Stimulated activated CD4-positive, alpha-beta T cell treated with anti-CD3 and anti-CD28 coated beads, Interleukin-1b, Interleukin-23, amount 100 ng/mL, for 48 hours (primary cell): ENCODE measurements around the gene PLXNA4.

Experiments
- DNase-seq: peaks from one replicate; pipeline ENCODE4 v3.0.0-alpha.2; 2020

PLXNA4 gene

DNA sequence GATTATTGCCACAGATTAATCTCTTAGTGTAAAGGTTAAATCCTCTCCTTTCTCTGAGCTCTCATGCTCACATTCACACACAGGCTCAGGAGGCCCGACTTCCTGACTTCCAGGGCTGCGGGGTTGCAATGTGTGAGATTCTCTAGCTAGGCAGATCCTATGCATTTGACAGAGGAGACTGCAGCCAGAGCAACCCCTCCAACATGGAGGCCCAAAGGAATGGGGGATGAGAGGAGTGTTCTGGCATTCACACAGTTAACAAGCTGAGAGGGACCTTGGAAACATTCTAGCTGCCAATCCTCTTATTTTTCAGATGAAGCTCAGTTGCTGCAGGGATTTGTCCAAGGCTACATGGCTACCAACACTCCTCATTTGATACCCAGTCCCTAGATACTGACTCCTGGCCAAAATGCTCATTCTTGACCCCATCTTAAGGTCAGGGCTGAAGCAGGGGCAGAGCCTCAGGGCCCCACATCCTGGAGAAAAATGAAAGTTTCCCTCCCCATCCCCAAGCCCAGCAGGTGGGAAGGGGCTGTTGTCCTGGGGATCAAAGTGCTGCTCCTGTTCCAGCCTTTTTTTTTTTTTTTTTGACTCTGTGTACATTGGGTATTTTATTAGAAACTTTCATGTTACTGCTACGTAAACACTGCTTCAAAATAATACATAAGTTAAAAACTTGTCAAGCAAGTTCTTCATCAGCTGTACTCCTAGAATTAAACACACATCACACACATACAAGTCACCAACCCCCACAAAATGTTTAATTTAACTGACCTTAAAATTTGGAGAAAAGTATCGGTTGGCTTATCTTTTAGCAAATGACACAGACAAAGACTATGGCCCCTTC is 325.6 kb downstream of the PLXNA4 start:
- DNase-seq = no peak

DNA sequence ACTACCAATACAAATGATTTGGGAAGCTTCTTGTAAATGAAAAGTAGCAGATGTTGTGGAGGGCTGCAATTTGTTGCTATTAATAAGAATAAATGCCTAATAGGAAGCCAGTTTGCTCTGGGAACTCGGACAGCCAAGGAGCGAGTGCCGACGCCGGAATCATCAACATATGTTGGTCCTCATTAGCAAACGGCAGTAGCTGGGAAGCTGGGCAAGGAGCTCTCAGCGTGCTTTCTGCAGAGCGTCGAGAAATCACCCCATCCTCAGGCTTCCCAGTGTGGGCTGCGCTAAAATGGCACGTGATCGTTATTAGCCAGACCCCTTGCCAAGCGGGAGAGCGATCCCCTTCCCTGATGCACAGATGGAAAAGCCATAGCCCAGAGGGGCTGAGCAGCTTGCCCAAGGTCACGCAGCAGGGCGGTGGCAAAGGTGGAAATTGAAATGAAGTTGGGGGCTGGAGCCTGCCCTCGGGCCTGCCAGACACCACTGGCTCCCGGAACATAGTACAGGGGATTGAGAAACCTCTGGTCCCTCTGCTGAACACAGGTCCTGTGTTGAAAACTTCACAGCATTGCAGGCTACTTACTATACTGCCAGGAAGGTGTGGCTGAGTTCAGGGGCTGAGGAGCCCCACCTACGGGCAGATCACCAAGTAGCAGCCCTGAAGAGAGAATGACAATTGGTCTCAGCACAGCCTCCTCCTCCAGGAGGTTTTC is 326.9 kb downstream of the PLXNA4 start:
- no peak for DNase-seq

DNA sequence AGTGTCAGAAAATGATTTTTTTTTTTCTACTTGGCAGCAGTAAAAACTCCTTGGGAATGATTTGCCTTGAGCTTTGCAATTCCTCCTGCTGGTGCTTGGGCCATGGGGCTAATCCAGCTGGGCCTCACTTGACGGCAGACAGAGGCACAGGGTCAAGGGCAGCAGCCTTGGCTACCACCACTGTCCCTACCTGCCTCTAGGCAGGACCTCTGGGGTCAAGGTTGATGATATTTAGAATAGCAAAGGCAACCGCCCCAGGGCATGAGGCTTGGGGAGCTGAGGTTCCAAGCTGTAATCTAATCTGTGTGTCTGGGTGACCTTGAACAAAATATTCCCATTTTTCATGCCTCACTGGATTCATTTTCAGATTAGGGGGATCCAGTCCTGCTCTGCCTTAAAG is 327.4 kb downstream of the PLXNA4 start:
- DNase-seq = no peak

DNA sequence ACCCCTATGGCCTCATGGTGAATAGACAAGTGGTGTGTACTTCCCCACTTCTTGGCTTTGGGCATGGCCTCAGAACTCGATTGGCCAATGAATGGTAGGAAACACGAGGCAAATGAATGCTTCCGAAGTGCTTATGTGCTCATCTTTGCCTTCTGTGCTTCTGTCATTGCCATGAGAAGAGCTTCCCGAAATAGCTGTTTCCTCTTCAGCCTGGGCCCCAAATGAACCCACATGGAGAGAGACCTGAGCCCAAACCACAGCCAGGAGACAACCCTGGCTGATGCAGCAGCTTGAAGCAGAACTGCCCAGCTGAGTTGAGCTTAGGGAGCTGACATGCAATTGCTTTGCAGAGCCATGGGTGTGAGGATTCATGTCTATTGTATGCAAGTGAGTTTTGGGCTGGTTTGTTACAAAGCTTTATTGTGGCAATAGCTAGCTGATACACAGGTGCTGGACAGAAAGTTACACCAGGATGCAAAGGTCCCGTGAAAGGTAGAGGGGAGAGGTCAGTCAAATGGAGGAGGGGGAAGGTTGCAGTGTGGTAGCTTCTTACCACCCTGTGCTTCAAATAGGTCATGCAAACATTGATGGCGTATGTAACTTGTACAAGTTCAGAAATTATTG is 328.2 kb downstream of the PLXNA4 start:
- no peak for DNase-seq

DNA sequence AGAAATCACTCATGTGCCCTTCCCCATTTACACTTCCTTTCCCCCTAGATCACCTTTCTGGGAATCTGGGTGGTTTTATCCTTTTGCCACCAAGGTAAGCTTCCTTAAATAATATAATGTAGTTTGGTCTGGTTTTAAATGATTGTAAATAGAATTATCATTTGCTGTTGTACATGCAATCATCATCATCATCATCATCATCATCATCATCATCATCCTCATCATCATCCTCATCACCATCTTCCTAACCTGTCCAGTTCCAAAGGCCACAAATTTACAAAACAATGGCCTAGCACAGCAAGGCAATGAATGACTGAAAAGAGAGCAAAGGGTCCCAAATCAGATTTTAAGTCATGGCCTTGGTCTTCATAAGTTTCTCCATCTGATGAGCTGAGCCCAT is 329.7 kb downstream of the PLXNA4 start:
- no peak for DNase-seq

DNA sequence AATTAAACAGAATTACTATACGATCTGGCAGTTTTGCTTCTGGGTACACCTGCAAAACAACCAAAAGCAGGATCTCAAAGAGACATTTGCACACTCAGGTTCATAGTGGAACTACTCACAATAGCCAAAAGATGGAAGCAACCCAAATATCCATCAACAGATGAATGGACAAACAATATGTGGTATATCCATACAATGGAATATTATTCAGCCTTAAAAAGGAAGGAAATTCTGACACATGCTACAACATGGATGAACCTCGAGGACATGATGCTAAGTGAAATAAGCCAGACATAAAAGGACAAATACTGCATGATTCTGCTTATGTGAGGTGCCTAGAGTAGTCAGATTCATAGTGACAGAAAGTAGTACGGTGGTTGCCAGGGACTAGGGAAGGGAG is 330.7 kb downstream of the PLXNA4 start:
- no peak for DNase-seq

DNA sequence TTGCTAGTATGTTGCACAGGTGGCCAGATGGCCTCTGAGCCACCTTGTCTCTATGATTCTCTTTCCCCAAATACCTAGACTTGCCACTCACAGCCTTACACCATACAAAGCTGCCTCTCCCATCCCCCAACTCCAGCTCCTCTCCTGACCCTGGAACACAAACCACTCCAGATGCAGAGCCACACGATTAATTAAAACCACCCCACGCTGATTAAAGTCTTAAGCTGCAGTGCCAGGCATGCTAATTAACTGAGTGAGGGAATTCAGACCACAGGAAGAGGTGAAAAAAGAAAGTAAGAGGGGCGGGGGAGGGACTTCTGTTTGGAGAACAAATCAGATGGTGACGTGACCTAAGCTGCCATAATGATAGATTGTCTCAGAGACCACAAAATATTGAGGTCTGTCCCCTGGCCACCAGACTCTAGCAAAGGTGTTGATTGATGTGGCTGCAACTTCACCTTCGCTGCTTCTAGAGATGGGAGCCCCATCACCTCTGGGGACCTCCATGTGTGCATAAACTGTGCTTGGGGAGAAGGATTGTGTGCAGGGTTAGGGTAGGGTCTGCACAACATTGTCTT is 331.3 kb downstream of the PLXNA4 start:
- no peak for DNase-seq

DNA sequence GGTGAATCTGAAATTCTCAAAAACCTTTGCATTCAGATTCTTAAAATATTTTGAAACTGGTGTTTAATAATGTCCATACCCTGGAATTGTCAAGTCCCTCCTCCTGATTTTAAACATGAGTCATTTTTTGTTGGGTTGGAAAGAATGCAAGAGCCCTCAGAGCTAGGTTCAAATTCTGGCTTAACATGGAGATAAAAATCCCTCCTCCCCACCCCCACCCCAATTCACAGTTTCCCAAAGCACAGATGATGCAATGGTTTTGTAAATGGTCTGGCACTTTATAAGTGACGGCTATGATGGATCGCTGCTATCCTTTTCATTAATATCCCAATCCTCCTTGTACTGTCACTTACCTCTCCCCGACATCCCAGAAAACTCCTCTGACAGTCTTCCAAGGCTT is 332.8 kb downstream of the PLXNA4 start:
- no peak for DNase-seq

DNA sequence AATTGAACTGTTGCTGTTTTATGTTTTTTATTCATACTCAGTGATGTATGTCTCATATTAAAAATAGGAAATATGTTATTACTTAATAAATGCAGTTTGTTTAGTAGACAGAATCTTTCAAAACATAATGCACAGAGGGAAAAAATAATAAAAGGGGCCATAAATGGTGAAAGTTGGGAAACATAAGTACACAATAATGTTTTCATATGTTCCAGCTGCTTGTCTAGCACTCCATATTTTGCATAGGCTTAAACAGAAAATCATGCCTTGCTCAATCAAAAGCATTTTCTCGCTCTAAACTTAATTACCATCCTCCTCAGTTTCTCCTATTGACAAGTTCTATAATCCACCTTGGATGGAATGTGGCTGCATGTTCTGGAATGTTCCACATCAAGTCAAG is 333.2 kb downstream of the PLXNA4 start:
- DNase-seq = no peak

DNA sequence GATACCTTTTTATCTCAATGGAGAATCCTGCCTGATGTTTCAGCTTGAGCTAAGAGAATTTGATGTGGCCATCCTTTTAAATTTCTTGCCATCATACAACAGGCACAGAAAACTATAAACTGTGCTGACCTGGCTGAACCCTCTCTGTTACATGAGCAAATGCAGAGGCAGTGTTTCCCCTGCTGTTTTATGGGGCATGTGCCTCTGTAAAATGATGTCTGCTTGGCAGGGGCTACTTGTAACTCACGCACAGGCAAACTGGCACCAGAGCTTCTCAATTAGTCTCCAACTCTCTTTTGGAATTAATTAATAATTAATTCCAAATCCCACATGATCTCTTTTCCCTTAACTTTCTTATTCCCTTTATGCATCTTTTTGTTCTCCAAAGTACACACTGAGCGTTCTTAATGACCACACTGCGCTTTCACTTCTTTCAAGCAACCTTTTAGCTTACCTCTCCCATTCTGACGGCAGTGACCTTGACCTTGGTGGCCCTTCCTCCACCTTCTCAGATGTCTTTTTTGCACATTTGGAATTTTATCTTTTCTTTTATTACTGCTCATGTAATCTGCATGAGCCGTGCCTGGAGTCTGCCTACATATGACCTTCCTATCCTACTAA is 334.0 kb downstream of the PLXNA4 start:
- no peak for DNase-seq

DNA sequence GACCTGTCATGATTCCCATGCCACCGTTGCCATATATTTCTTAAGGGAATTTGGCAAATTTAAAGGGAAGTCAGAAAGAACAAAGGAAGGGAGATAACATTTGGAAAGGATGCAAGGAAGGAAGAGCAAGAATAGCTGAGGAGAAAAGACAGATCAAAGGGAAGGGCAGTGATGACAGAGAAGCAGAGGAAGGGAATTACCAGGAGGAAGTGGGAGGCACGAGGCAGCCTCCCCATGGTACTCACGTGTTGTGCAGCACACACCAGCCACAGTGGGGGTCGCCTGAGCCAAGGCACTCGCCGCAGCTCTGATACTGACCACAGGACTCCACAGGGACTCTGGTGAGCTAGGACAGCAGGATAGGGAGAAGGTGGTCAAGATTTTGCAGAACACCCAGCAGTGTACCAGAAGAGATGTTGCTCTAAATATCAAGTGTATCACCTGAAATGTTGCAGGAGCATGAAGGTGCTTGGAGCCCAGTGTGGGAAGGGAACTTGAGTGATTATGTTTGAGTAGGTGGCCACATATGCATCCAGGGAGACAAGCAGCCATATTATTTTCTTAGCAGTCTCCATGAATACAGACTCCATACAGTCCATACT is 335.3 kb downstream of the PLXNA4 start:
- no peak for DNase-seq

DNA sequence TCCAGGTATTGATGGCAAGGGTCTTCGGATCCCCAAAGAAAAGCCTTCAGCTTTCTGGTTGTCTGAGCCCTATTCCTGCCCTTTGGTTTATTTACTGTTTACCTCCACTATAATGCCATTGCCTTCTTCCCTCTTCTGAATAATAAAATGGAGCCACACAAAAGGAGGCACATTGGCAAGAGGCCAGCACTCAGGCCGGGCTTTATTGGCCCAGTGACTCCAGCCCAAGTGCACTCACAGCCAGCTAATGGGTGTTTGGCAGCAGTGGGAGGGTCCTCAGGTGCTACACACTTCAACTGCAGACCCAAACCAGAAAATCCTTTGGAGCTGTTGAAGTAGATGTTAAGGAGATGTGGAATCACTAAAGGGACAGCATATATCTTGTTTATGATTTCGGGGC is 336.0 kb downstream of the PLXNA4 start:
- DNase-seq = no peak

DNA sequence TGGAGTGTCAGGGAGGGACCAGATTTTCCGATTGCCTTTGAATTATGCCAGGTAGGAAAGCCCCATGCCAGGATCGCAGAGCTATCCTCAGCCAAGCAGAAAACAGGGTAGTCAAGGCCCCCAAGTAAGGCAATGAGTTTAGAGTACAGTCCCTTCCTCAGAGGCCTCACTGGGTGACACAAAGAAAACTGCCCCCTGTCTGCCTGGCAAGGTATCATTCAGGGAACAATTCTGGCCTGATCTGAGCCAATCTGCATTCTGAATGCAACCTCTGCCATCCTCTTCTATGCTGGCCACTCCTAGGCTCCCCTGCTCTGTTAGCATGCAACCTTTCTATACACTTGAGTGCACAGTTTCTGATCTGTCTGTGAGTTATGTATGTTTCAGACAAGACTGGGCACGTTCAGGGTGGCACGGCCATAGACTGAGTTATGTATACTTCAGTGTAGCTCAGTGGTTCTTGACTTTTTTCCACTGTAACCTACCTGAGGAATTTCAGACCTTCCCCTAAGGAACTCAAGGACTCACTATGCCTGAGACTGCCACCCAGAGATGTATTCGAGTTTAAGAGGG is 336.8 kb downstream of the PLXNA4 start:
- no peak for DNase-seq

DNA sequence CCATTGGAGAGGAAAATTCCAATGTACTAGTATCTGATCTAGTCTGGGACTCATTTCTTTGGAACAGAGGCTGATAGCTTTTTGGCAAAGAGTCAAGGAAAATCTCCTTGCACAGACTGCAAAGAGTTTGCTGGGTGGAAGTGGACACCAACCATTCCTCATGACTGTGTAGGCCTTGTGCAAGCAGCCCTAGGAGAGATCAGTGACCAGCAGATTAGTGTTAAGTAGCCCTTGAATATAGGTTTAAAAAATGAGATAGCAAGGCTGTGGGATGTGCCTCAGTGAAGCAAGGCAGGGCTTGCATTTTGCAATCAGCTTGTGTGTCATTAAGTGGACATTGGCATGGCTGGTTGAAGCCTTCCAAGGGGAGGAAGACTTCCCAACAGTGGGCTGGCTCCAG is 341.6 kb downstream of the PLXNA4 start:
- DNase-seq = no peak

DNA sequence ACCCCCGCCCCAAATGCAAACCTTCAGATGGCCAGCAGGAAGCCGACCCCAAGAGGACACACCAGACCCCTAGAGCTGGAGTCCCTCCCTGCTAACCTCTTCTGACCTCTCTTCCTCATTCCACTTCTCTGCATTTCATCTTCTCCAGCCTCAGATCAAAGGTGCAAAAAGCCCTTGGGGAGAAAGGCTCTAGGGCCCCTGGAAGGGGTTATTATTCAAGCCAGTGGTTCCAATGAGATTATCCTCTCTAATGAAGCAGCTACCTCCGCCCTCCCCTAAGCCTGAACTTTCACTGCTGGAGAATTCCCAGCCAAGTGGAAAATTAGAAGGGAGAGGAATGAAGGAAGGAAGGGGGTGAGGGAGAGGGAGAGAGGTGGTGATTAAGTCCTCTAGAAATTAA is 343.9 kb downstream of the PLXNA4 start:
- DNase-seq = no peak

DNA sequence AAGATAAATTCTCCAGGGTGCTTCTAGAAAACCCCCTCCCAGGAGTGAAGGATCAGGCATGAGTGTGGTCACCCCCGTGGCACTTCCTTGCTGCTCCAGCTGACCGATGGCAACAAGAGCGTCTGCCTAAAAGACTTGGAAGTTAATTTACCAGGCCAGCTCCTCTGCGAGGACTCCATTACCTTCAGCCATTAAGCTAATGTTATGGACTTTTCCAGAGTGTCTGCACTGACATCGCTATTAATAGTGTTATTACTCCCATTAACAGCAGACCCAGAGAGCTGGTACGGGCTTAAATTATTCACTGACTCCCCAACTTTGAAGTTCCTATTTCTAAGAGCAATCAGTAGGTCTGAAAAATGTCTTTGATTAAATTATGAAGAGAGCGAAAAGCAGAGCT is 345.8 kb downstream of the PLXNA4 start:
- DNase-seq = no peak

DNA sequence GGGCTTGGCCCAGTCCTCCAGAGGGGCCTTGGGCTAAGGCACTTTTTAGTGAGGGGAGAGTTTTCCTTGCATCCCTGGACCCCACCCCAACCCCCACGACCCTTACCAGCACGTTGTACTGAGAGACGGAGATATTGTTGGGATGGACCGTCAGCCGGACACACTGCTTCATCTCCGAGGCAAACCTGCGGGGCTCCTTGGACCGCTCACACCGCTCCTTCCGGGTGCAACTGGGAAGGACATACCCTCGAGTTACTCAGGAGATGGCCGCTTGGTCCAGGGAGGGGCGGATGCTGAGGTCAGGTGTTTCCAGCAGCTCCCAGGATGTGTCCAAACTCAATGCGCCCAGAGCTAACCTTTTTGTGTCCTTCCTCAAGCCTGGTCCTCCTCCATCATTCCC is 348.0 kb downstream of the PLXNA4 start:
- DNase-seq = no peak

DNA sequence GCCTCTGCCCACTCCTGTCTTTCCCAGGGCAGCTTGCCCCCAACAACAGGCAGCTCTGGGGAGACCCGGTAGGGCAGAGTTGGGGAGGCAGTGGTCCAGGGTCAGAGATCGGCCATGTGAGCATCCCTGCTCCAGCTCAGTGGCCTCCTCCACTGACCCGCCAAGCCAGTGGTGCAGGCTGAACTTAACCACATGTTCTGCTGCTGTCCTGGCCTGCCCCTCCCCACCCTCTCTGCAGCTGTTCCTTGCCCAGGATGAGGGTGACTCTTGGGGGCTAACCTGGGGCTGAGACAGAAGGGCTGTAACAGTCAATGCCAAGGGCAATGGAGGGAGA is 349.3 kb downstream of the PLXNA4 start:
- no peak for DNase-seq

DNA sequence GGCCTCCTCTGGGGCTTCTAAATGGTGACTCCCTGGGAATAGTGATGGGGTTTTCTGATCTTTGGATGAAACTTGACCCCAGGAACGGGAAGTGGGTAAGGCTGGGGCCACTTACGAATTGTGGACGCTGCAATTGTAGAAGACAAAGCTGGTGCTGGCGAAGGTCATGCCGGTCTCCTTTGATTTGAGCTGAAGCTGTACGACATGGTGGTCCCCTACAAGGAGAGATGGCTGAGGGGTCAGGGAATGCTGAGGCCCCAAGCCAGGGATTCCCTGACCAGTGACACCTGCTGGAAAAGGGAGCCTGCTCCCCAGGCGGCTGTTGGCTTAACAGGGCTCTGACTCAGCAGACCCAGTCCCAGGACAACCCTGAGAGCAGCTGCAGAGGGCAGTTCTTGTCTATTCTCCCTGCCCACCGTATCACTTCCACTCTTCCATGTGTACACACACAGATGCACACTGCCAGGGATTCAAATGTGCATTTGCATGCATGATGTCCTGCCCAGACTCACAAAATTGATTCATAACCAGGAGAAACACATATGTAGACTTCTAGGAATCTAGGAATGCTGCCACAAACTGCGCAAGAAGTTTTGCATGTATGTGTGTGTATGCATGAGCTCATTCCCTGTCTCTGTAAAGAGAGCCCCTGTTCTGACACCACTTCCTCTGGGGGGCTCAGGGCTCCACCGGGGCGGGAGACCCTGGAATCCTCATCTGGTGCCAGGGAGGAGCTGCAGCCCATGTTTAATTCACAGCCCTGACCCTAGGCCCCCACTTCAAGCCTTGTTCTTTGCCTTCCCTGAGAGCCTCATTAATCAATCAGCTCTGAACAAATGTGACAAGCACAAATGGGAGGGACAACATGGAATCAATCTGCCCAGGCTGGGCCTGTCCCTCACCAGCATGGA is 350.0 kb downstream of the PLXNA4 start:
- no peak for DNase-seq

DNA sequence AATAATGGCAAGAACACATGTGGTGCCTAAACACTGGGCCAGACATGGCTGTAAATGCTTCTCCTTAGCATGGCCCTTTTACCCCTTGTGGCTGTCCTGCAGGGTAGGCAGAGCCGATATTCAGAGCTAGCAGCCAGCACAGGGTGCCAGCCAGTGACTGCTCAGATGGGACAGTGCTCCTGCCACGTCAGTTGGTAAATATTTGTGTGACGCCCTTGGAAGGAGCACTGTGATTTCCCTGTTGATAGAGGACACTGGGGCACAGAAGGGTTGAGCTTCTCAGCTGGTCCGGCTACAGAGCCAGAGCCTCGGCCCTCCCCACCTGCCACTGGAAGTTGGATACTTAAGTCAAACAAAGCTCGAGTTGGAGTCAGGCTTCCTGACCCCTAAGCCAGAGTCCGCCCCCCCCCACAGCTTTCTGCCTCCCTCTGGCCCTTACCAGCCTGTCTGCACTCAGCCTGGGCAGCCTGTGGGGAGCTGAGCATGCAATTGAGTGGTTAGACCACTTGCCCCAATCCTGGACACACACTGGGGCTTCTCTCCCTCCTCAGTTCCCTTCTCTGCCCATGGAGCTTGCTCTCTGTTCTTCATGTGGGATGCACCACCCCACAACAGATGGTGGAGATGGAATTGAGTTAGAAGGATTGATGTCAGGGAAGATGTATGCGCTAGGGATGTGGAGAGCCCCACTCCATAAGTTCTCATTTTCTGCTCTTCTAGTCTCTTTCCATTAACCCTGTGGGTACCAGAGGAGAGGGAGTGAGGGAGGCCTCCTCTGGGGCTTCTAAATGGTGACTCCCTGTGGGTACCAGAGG is 350.8 kb downstream of the PLXNA4 start:
- DNase-seq = no peak

DNA sequence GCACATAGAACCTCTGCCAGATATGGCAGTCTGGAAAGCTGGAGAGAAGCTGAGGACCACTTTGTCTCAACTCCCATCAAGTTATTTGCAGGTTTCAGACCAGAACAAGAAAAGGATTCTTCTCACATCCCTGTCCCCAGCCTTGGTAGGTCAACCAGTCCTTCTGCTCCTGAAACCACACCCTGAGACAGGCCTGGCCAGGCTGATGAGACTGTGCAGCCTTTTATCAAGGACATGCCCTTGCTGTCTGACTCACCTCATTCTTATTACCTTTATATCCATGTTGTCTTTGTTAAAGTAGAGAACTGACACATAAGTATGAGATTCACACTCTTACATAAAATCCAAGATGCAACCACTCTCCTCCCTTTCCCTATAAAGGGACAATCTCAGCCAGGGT is 354.9 kb downstream of the PLXNA4 start:
- no peak for DNase-seq
